ENCODE measurements around the gene ACOXL.

ACOXL gene

GRCh38 chr2:110983133-110983532 lies 250.8 kb downstream of the ACOXL start:
- no peak for DNase-seq

DNA sequence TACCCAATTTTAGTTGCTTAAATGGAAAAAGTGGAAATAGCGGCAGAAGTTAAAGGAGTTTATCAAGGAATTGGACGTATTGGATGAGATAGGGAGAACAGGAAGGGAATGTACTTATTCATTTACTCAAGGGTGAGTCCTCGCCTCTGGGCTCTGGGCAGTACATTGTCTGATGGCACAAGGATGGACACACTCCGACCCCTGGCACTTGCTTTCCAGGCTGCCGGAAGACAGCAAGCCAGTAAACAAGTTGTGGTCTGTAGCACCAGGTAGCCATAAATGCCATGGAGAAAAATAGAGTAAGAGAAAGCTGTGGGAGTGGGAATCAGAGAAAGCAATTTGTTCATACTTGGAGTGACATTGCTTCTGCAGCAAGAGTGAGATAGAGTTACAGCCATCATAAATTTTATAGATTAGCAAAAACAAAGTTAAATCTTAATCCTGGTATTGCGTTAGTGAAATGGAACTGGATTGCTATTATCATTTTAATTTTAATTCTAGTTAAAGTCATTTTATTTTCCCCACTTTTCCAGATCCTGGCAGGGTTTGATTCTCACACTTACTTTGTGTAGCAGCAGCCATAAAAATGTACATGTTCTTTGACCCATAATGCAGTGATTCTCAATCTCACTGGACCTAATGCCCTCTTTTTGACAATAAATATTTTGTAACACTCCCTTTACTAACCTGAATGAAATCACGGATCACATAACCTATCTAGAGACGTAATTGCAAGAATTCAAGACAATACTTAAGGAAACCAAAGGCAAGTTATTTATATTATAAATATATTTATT lies 252.5 kb downstream of the ACOXL start:
- no peak for DNase-seq

DNA sequence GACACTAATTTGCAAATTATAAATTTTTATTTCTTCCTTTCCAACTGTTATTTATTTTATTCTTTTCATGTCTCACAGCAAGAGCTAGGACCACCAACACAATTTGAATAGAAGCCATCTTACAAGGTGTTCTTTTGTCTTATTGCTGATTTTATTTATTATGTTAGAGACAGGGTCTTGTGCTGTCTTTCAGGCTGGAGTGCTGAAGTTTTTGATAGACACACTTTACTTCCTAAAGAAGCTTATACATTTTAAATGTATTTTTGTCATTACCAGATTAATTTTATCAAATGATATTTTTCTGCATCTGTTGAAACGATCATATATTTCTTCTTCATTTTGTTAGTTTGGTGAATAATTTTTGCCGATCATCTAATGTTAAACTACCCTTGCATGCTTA lies 258.1 kb downstream of the ACOXL start:
- no peak for DNase-seq

GRCh38 chr2:110991911-110992310 lies 259.5 kb downstream of the ACOXL start:
- no peak for DNase-seq

DNA sequence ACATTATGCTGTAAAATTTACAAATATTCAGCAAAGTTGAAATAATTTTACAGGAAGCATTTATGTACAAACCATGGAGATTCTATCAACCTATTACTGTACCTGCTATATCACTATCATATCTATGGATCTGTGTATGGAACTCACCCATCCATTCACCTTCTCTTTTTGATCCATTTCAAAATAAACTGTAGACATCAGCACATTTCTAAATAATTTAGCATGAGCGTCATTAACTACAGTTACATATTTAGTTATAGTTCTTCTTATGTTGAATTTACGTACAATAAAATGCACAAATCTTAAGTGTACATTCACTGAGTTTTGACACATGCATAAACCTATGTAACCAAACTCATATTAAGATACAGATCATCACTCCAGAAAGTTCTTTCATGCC lies 260.5 kb downstream of the ACOXL start:
- no peak for DNase-seq

DNA sequence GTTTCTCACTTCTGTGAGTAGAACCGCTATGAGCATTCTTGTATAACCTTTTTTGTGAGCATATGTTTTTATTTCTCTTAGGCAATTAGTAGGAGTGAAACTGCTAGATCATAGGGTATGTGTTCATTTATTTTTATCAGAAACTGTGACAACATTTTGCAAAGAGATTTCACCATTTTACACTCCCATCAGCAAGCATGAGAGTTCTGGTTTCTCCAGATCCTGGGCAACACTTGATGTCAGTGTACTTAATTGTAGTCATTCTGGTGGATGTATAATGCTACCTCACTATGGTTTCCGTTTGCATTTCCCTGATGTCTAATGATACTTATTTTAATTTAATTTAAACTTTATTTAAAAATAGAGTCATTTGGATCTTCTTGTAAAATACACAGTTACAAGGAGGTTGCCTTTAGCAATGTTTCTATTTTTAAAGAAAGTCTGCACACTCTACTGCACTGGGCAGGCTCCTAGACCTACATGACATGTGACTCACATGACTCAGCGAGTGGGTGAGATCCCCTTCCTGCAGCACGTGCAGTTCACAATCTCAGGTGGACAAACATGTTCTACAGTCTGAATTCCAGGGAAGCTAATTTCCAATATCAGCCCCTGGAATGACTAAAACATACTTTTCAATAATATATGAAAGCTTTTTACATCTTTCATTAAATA lies 261.3 kb downstream of the ACOXL start:
- DNase-seq: no peak

DNA sequence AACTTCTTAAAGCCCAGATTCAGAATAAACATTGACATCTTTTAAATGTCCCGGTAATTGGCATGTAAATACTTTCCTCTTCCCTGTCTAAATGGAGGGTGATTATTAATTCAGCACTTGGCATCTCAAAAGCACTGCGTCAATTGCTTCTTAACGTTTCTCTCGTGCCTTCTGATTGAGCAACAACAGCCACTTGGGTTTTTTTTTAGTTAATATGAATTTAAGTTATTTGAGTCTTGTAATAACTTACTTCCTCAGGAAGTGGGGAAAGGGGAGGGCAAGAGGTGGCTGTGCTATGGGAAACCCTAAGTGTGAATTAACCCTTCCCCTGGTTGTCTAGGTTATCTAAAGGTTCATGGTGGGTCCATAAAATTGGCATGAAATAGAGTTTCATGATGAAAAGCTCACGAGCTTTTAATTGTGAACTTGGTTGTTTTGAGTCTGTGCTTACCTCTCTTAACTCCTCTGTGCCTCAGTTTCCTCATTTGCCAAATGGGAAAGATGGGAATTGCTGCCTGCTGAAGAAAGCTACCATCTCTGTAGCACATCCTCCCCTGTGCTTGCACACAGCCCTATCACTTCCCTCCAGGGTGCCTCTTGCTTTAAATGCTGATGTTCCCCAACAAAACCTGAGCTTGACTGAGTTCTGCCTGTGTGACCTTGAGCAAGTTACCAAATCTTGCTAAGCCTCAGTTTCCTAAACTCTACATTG lies 262.0 kb downstream of the ACOXL start:
- no peak for DNase-seq

GRCh38 chr2:110995911-110996310 lies 263.5 kb downstream of the ACOXL start:
- no peak for DNase-seq

DNA sequence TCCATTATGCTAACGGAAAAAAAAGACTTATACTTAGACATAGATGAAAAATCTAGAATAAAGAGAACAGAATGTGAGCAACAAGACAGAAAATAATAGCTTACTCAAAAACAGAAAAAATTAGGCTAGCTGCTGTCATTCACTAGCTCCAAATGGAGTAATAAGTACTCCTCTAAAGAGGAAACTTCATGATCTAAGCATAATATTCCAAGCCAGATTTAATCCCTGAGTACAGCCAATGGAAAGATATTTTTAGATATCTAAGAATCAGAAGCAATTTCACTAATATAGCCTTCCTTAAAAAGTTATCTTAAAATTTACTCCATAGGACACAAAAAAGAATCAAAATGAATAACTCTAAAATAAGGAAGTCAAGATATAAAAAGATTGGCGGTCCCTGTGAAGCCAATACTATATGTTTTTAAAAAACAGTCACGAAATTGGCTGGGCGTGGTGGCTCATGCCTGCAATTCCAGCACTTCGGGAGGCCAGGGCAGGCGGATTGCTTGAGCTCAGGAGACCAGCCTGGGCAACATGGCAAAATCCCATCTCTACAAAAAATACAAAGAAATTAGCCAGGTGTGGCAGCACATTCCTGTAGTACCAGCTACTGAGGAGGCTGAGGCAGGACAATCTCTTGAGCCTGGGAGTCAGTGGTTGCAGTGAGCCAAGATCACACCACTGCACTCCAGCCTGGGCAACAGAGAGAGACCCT lies 265.1 kb downstream of the ACOXL start:
- no peak for DNase-seq

DNA sequence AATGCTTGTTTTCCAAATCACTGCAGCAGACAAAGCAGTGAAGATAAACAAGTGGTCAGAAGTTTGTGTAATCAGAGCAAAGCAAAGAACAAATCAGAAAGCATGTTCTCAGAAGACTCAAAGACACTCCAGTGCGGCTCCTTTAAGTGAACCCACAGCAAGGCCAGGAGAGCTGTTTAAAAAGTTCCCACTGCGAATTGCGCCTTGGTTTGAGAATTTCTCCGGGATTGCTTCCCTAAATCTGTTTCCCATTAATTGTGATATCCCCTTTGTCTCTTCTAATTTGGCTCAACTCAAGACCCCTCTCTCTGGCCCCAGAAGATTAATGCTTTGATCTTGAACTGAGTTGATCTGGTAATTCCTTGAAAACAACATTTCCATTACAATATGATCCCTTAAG lies 265.9 kb downstream of the ACOXL start:
- no peak for DNase-seq

GRCh38 chr2:110999626-111000025 lies 267.3 kb downstream of the ACOXL start:
- DNase-seq: no peak

- DNase-seq: no peak
These were observed 272.9 kb downstream of the ACOXL start for GRCh38 chr2:111005307-111005706.

GRCh38 chr2:111005821-111006220 lies 273.4 kb downstream of the ACOXL start:
- DNase-seq: no peak

- DNase-seq: no peak
These were observed 275.6 kb downstream of the ACOXL start for GRCh38 chr2:111007757-111008688.

GRCh38 chr2:111011218-111011617 lies 278.8 kb downstream of the ACOXL start:
- DNase-seq: no peak

DNA sequence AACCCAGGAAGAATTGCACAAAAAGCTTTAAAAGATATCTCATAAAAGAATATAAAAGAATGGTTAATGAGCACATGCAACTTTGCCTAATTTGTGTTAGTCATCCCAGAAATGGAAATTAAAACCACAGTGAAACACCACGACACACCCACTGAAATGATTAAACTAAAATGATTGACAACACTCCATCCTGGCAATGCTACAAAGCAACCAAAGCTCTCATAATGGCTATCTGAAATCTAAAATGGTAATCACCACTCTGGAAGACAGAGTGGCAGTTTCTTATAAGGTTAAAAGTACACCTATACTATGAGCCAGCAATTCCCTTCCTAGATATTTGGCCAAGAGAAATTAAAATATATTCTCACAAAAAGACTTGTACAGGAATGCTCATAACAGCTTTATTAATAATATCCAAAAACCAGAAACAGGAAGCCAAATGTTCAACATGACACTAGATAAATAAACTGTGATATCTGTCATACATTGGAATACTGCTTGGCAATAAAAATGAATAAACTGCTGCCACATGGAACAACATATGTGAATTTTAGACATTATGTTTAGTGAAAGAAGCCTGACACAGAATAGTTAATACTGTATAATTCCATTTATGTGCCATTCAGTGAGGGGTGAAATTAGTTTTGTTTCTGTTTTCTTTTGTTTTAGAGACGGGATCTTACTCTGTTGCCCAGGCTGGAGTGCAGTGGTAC lies 283.1 kb downstream of the ACOXL start:
- no peak for DNase-seq

GRCh38 chr2:111017034-111017622 lies 284.8 kb downstream of the ACOXL start:
- no peak for DNase-seq

GRCh38 chr2:111017909-111018308 lies 285.5 kb downstream of the ACOXL start:
- DNase-seq: no peak

GRCh38 chr2:111019381-111019780 lies 287.0 kb downstream of the ACOXL start:
- DNase-seq: no peak

DNA sequence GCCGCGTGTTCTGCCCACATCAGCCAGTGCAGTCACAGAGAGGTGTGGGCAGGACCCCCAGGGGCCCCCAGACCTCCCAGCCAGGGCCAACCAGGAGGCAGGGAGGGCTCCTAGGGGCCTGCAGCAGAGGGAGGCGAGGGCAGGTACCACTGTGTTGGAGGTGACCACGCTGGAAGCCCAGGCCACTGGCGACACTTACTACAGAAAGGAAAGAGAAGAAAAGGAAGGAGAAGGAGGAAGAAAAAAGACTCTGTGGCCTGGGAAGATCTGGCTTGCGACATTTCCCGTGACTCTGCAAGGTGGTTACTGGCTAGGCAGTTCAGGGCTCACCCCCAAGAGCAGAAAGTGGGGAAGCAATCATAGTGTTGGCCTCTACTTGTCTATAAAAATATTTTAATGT lies 290.3 kb downstream of the ACOXL start:
- no peak for DNase-seq

GRCh38 chr2:111024496-111024895 lies 292.1 kb downstream of the ACOXL start:
- no peak for DNase-seq
